Stimulated activated CD8-positive, alpha-beta memory T cell treated with anti-CD3 and anti-CD28 coated beads, Interleukin-15, amount 100 ng/mL, for 24 hours (primary cell): ENCODE data around the gene IL36G.
"Not testable (repeated sequence)": the region's sequence is repeated elsewhere in the genome, so short reads cannot be mapped to it uniquely, and the experiment has no call there.

Source experiments
- DNase-seq: peaks from one replicate; pipeline ENCODE4 v3.0.0-alpha.2; 2020; ENCODE audit warnings: low read depth

The IL36G gene

GRCh38 chr2:112977559-112978056 lies at the start of gene IL36G:
IL36G (plus strand) TSS chr2:112978006; CDS start chr2:112978639, 633 bp downstream.
- no peak for DNase-seq

GRCh38 chr2:112933261-112933660 lies 44.5 kb upstream of the IL36G start:
- no peak for DNase-seq

- DNase-seq = not testable (repeated sequence)
Measured at GRCh38 chr2:112934117-112934516, 43.7 kb upstream of the IL36G start.

GRCh38 chr2:112936927-112937232 lies 40.9 kb upstream of the IL36G start:
- no peak for DNase-seq

- DNase-seq = no peak
Measured at GRCh38 chr2:112938904-112939303, 38.9 kb upstream of the IL36G start.

GRCh38 chr2:112939425-112939824 lies 38.4 kb upstream of the IL36G start:
- DNase-seq = no peak

GRCh38 chr2:112940859-112941625 lies 36.8 kb upstream of the IL36G start:
- no peak for DNase-seq

- peak; percentile 29 for DNase-seq
Measured at GRCh38 chr2:112941753-112942653, 35.8 kb upstream of the IL36G start.

GRCh38 chr2:112942654-112943002 lies 35.2 kb upstream of the IL36G start:
- DNase-seq = no peak

GRCh38 chr2:112944971-112945370 lies 32.8 kb upstream of the IL36G start:
- no peak for DNase-seq

GRCh38 chr2:112946086-112946485 lies 31.7 kb upstream of the IL36G start:
- DNase-seq = no peak

- no peak for DNase-seq
Measured at GRCh38 chr2:112947374-112947773, 30.4 kb upstream of the IL36G start.

- no peak for DNase-seq
Measured at GRCh38 chr2:112949456-112949855, 28.4 kb upstream of the IL36G start.

- DNase-seq = no peak
Measured at GRCh38 chr2:112954364-112954763, 23.4 kb upstream of the IL36G start.

- no peak for DNase-seq
Measured at GRCh38 chr2:112957511-112957910, 20.3 kb upstream of the IL36G start.

- no peak for DNase-seq
Measured at GRCh38 chr2:112958428-112959108, 19.2 kb upstream of the IL36G start.

- DNase-seq = no peak
Measured at GRCh38 chr2:112959109-112959812, 18.5 kb upstream of the IL36G start.

GRCh38 chr2:112960230-112960825 lies 17.5 kb upstream of the IL36G start:
- DNase-seq = no peak

- no peak for DNase-seq
Measured at GRCh38 chr2:112962308-112963175, 15.3 kb upstream of the IL36G start.

- DNase-seq = no peak
Measured at GRCh38 chr2:112967023-112967422, 10.8 kb upstream of the IL36G start.
